ENCODE measurements around the gene MAST4. TPM values are rescaled to one million over a fixed set of nuclear protein-coding genes. Genes with fewer than 3 reads are reported as not detected.

The MAST4 gene
- total and polyA plus RNA-seq, 7 experiments from 2014 or later: 11.3 to 39.0 (median 28.3) TPM

- ChIA-PET POLR2A (no interaction called here), CTCF (no interaction called here)
- DNase-seq (no peak), ATAC-seq (no peak)
- no peaks in the 10 kb centered on the region for H3K9me3 ChIP-seq (ENCODE audit: control insufficient read depth in 2 of 3, low read length in 3 of 3)
- H3K36me3 ChIP-seq (ENCODE audit: control insufficient read depth in 2 of 3, insufficient read depth in 3 of 3, low read length in 3 of 3): no peaks in the 10 kb centered on the region
- no peak overlapping the region for H3K4me3 ChIP-seq (ENCODE audit: low read length)
- no peaks in the 10 kb centered on the region for H3K27me3 ChIP-seq (ENCODE audit: control insufficient read depth in 2 of 2, insufficient read depth in 2 of 2, low read length in 2 of 2)
- H3K4me1 Mint-ChIP-seq: no peaks in the 10 kb centered on the region
- intact Hi-C loops (cut with micrococcal nuclease): no loop called here
- no peaks in the 10 kb centered on the region for H3K9me3 Mint-ChIP-seq
- H3K27me3 Mint-ChIP-seq: peaks cover 0 to 13% (median 6%) of the 10 kb centered on the region in 5 donors
- no peaks in the 10 kb centered on the region for H3K36me3 Mint-ChIP-seq
- no peak overlapping the region for H3K27ac Mint-ChIP-seq
- no peak overlapping the region for H3K4me3 Mint-ChIP-seq
- H3K27ac ChIP-seq (ENCODE audit: low read depth, low read length): no peak overlapping the region
- H3K4me1 ChIP-seq (ENCODE audit: control insufficient read depth in 2 of 2, insufficient read depth in 2 of 2, low read length in 2 of 2): no peaks in the 10 kb centered on the region
Measured at GRCh38 chr5:66637994-66638393, 41.8 kb downstream of the MAST4 start.

GRCh38 chr5:66639037-66639436, 42.8 kb downstream of the MAST4 start:
- intact Hi-C loops (cut with micrococcal nuclease): no loop called here
- ChIA-PET POLR2A (no interaction called here), CTCF (interaction anchor here (0.6 kb wide), 1 partner anchor 225 kb away, joined by 4 read pairs; no protein-coding TSS in a partner anchor)
- Histone ChIP-seq H3K4me1 (ENCODE audit: control insufficient read depth in 2 of 2, insufficient read depth in 2 of 2, low read length in 2 of 2) (no peaks in the 10 kb centered on the region), H3K36me3 (ENCODE audit: control insufficient read depth in 2 of 3, insufficient read depth in 3 of 3, low read length in 3 of 3) (no peaks in the 10 kb centered on the region), H3K27me3 (ENCODE audit: control insufficient read depth in 2 of 2, insufficient read depth in 2 of 2, low read length in 2 of 2) (no peaks in the 10 kb centered on the region), H3K4me3 (ENCODE audit: low read length) (no peak overlapping the region), H3K27ac (ENCODE audit: low read depth, low read length) (no peak overlapping the region), H3K9me3 (ENCODE audit: control insufficient read depth in 2 of 3, low read length in 3 of 3) (no peaks in the 10 kb centered on the region)
- DNase-seq: no peak
- peaks cover 0 to 13% (median 9%) of the 10 kb centered on the region in 5 donors for H3K27me3 Mint-ChIP-seq
- no peak overlapping the region for H3K27ac Mint-ChIP-seq
- no peaks in the 10 kb centered on the region for H3K9me3 Mint-ChIP-seq
- H3K4me3 Mint-ChIP-seq: no peak overlapping the region
- no peak for ATAC-seq
- no peaks in the 10 kb centered on the region for H3K36me3 Mint-ChIP-seq
- no peaks in the 10 kb centered on the region for H3K4me1 Mint-ChIP-seq

GRCh38 chr5:66642538-66642937, 46.3 kb downstream of the MAST4 start:
- Mint-ChIP-seq H3K4me3 (no peak overlapping the region), H3K9me3 (no peaks in the 10 kb centered on the region), H3K27me3 (peaks cover 0 to 17% (median 9%) of the 10 kb centered on the region in 5 donors), H3K27ac (no peak overlapping the region), H3K36me3 (no peaks in the 10 kb centered on the region), H3K4me1 (no peaks in the 10 kb centered on the region)
- intact Hi-C loops (cut with micrococcal nuclease): no loop called here
- Histone ChIP-seq H3K27me3 (ENCODE audit: control insufficient read depth in 2 of 2, insufficient read depth in 2 of 2, low read length in 2 of 2) (no peaks in the 10 kb centered on the region), H3K27ac (ENCODE audit: low read depth, low read length) (no peak overlapping the region), H3K4me3 (ENCODE audit: low read length) (no peak overlapping the region), H3K9me3 (ENCODE audit: control insufficient read depth in 2 of 3, low read length in 3 of 3) (no peaks in the 10 kb centered on the region), H3K36me3 (ENCODE audit: control insufficient read depth in 2 of 3, insufficient read depth in 3 of 3, low read length in 3 of 3) (no peaks in the 10 kb centered on the region), H3K4me1 (ENCODE audit: control insufficient read depth in 2 of 2, insufficient read depth in 2 of 2, low read length in 2 of 2) (no peaks in the 10 kb centered on the region)
- DNase-seq (no peak), ATAC-seq (no peak)
- POLR2A ChIA-PET: no interaction called here
- CTCF ChIA-PET: no interaction called here

GRCh38 chr5:66643387-66643786, 47.2 kb downstream of the MAST4 start:
- CTCF ChIA-PET: no interaction called here
- H3K36me3 ChIP-seq (ENCODE audit: control insufficient read depth in 2 of 3, insufficient read depth in 3 of 3, low read length in 3 of 3): no peaks in the 10 kb centered on the region
- H3K9me3 Mint-ChIP-seq: no peaks in the 10 kb centered on the region
- H3K27me3 ChIP-seq (ENCODE audit: control insufficient read depth in 2 of 2, insufficient read depth in 2 of 2, low read length in 2 of 2): no peaks in the 10 kb centered on the region
- H3K4me1 Mint-ChIP-seq: no peaks in the 10 kb centered on the region
- H3K4me3 ChIP-seq (ENCODE audit: low read length): no peak overlapping the region
- H3K27me3 Mint-ChIP-seq: peaks cover 0 to 17% (median 9%) of the 10 kb centered on the region in 5 donors
- H3K27ac Mint-ChIP-seq: no peak overlapping the region
- ATAC-seq (no peak), DNase-seq (no peak)
- H3K4me1 ChIP-seq (ENCODE audit: control insufficient read depth in 2 of 2, insufficient read depth in 2 of 2, low read length in 2 of 2): no peaks in the 10 kb centered on the region
- no peak overlapping the region for H3K4me3 Mint-ChIP-seq
- no peaks in the 10 kb centered on the region for H3K9me3 ChIP-seq (ENCODE audit: control insufficient read depth in 2 of 3, low read length in 3 of 3)
- POLR2A ChIA-PET: no interaction called here
- intact Hi-C loops (cut with micrococcal nuclease): no loop called here
- H3K27ac ChIP-seq (ENCODE audit: low read depth, low read length): no peak overlapping the region
- no peaks in the 10 kb centered on the region for H3K36me3 Mint-ChIP-seq

GRCh38 chr5:66644111-66644510, 47.9 kb downstream of the MAST4 start:
- Histone ChIP-seq H3K9me3 (ENCODE audit: control insufficient read depth in 2 of 3, low read length in 3 of 3) (no peaks in the 10 kb centered on the region), H3K4me1 (ENCODE audit: control insufficient read depth in 2 of 2, insufficient read depth in 2 of 2, low read length in 2 of 2) (no peaks in the 10 kb centered on the region), H3K27ac (ENCODE audit: low read depth, low read length) (no peak overlapping the region), H3K27me3 (ENCODE audit: control insufficient read depth in 2 of 2, insufficient read depth in 2 of 2, low read length in 2 of 2) (no peaks in the 10 kb centered on the region), H3K36me3 (ENCODE audit: control insufficient read depth in 2 of 3, insufficient read depth in 3 of 3, low read length in 3 of 3) (no peaks in the 10 kb centered on the region), H3K4me3 (ENCODE audit: low read length) (no peak overlapping the region)
- Mint-ChIP-seq H3K9me3 (no peaks in the 10 kb centered on the region), H3K4me3 (no peak overlapping the region), H3K27me3 (peaks cover 0 to 16% (median 9%) of the 10 kb centered on the region in 5 donors), H3K27ac (no peak overlapping the region), H3K4me1 (no peaks in the 10 kb centered on the region), H3K36me3 (no peaks in the 10 kb centered on the region)
- DNase-seq: no peak
- ChIA-PET POLR2A (no interaction called here), CTCF (no interaction called here)
- intact Hi-C loops (cut with micrococcal nuclease): no loop called here
- ATAC-seq: no peak

- CTCF ChIA-PET: no interaction called here
- no peak overlapping the region for H3K4me3 ChIP-seq (ENCODE audit: low read length)
- H3K4me1 ChIP-seq (ENCODE audit: control insufficient read depth in 2 of 2, insufficient read depth in 2 of 2, low read length in 2 of 2): no peaks in the 10 kb centered on the region
- POLR2A ChIA-PET: no interaction called here
- no peaks in the 10 kb centered on the region for H3K27me3 ChIP-seq (ENCODE audit: control insufficient read depth in 2 of 2, insufficient read depth in 2 of 2, low read length in 2 of 2)
- H3K27ac Mint-ChIP-seq: no peak overlapping the region
- H3K36me3 Mint-ChIP-seq: no peaks in the 10 kb centered on the region
- ATAC-seq (no peak), DNase-seq (no peak)
- no peak overlapping the region for H3K4me3 Mint-ChIP-seq
- no peaks in the 10 kb centered on the region for H3K9me3 ChIP-seq (ENCODE audit: control insufficient read depth in 2 of 3, low read length in 3 of 3)
- H3K36me3 ChIP-seq (ENCODE audit: control insufficient read depth in 2 of 3, insufficient read depth in 3 of 3, low read length in 3 of 3): no peaks in the 10 kb centered on the region
- peaks cover 0 to 22% (median 12%) of the 10 kb centered on the region in 5 donors for H3K27me3 Mint-ChIP-seq
- H3K9me3 Mint-ChIP-seq: no peaks in the 10 kb centered on the region
- no peaks in the 10 kb centered on the region for H3K4me1 Mint-ChIP-seq
- intact Hi-C loops (cut with micrococcal nuclease): no loop called here
- no peak overlapping the region for H3K27ac ChIP-seq (ENCODE audit: low read depth, low read length)
Measured at GRCh38 chr5:66645039-66645438, 48.8 kb downstream of the MAST4 start.

- POLR2A ChIA-PET: no interaction called here
- intact Hi-C loops (cut with micrococcal nuclease): no loop called here
Measured at GRCh38 chr5:66646570-66646969, 50.4 kb downstream of the MAST4 start.

More at GRCh38 chr5:66646570-66646969, 50.4 kb downstream of the MAST4 start:
- H3K9me3 Mint-ChIP-seq: peaks cover 0 to 10% (median 0%) of the 10 kb centered on the region in 11 donors
- no peaks in the 10 kb centered on the region for H3K36me3 Mint-ChIP-seq
- Histone ChIP-seq H3K36me3 (ENCODE audit: control insufficient read depth in 2 of 3, insufficient read depth in 3 of 3, low read length in 3 of 3) (no peaks in the 10 kb centered on the region), H3K27ac (ENCODE audit: low read depth, low read length) (no peak overlapping the region), H3K4me1 (ENCODE audit: control insufficient read depth in 2 of 2, insufficient read depth in 2 of 2, low read length in 2 of 2) (no peaks in the 10 kb centered on the region), H3K27me3 (ENCODE audit: control insufficient read depth in 2 of 2, insufficient read depth in 2 of 2, low read length in 2 of 2) (no peaks in the 10 kb centered on the region), H3K9me3 (ENCODE audit: control insufficient read depth in 2 of 3, low read length in 3 of 3) (no peaks in the 10 kb centered on the region), H3K4me3 (ENCODE audit: low read length) (no peak overlapping the region)
- CTCF ChIA-PET: no interaction called here
- no peak overlapping the region for H3K4me3 Mint-ChIP-seq
- DNase-seq: no peak
- H3K27ac Mint-ChIP-seq: no peak overlapping the region
- no peak for ATAC-seq
- H3K4me1 Mint-ChIP-seq: no peaks in the 10 kb centered on the region
- H3K27me3 Mint-ChIP-seq: peaks cover 0 to 17% (median 12%) of the 10 kb centered on the region in 5 donors
